Psoas muscle (tissue), 8 donors: ENCODE data around the gene CORO2B. TPM values are rescaled to one million over a fixed set of nuclear protein-coding genes. Genes with fewer than 3 reads are reported as not detected.

Experiments
- ATAC-seq, 4 donors: fragments of 200-7000 bp; cut with Tn5 transposase; one replicate each; pipeline ENCODE4 v1.9.1; 2020; ENCODE audit warnings: moderate library complexity in 3 of 4, mild to moderate bottlenecking in 2 of 4
- DNase-seq, 2 donors: peaks; one replicate each; pipeline ENCODE4 v3.0.0-alpha.2; 2020
- H3K27ac ChIP-seq: fragments of 200-600 bp; one replicate; pipeline ENCODE4 v1.8.0; 2022
- H3K27me3 ChIP-seq, 3 donors: fragments of 200-600 bp in 1 of 3; one replicate each; pipeline versions ENCODE4 v1.6.1 to v1.8.0; 2013 to 2022; ENCODE audit warnings: low read length in 2 of 3, mild to moderate bottlenecking in 2 of 3, moderate library complexity in 1 of 3; ENCODE audit not compliant: insufficient read depth in 3 of 3
- H3K36me3 ChIP-seq, 2 donors: fragments of 200-600 bp in 1 of 2; one replicate each; pipeline versions ENCODE4 v1.6.1 to v1.8.0; 2013 to 2022; ENCODE audit warnings: low read depth in 1 of 2, mild to moderate bottlenecking in 1 of 2, moderate library complexity in 1 of 2; ENCODE audit not compliant: insufficient read depth in 1 of 2
- H3K4me1 ChIP-seq: fragments of 200-600 bp; one replicate; pipeline ENCODE4 v1.8.0; 2022
- H3K4me3 ChIP-seq: fragments of 200-600 bp; one replicate; pipeline ENCODE4 v1.8.0; 2022; ENCODE audit warnings: mild to moderate bottlenecking
- H3K9me3 ChIP-seq: fragments of 200-600 bp; one replicate; pipeline ENCODE4 v1.8.0; 2022
- WGBS, 3 donors: extraction: QIAGEN DNeasy Blood & Tissue Kit; methylation state at CpG; one replicate each; pipeline versions ENCODE4 v1.1.6 to v1.1.7; 2013; 5-methylcytosine and 5-hydroxymethylcytosine counted together
- intact Hi-C, 2 donors: fragments of 100-400 bp; cut with DNase I; formaldehyde crosslinking; loops; one replicate each; pipeline versions ENCODE4 v1.11.0 to v1.14.2; 2022
- polyA plus RNA-seq, 3 donors: library from polyadenylated mRNA; stranded (reverse); fragments of 200-250 nt; gene quantifications; one replicate each; pipeline ENCODE4 v1.2.3, GENCODE V29; 2013
- total RNA-seq, 4 donors: library from RNA; stranded (reverse); fragmentation: NEBNext Ultra II Directional in 2 of 4; extraction: Animal tissue kit (Norgen Biotek cat#: 25700) in 2 of 4; gene quantifications; one replicate each; pipeline versions ENCODE4 v1.2.1 to v1.2.4, GENCODE V29; 2021 to 2023
- TF ChIP-seq, protein P1 (sequence below): fragments of 200-600 bp; IDR thresholded peaks from one replicate; pipeline ENCODE4 v1.8.0; 2022; ENCODE audit warnings: antibody characterized with exemption
- donor health status: healthy with polysubstance abuse.
- donor health status: DM: no; HTN: no; CAD: no; lungs with moderate emphysema.
- donor health status: Bipolar disorder and iron deficiency.
- donor health status: healthy.
- donor health status: DM: yes; HTN: yes; CAD: no.
- donor health status: DM: no; HTN: no; CAD: no.
- donor health status: DM: no; HTN: no; CAD: no.
- donor health status: DM: yes; HTN: yes; CAD: no.

CORO2B gene
- total and polyA plus RNA-seq, 7 donors = 1.1 to 3.2 (median 2.0) TPM

- ATAC-seq (no peak), DNase-seq (no peak)
- H3K4me1 ChIP-seq = no peaks in the 10 kb centered on the region
- H3K4me3 ChIP-seq = no peak overlapping the region
- no peak overlapping the region for H3K27ac ChIP-seq
- peaks cover 8% of the 10 kb centered on the region for H3K9me3 ChIP-seq
- TF ChIP-seq, protein P1, sequence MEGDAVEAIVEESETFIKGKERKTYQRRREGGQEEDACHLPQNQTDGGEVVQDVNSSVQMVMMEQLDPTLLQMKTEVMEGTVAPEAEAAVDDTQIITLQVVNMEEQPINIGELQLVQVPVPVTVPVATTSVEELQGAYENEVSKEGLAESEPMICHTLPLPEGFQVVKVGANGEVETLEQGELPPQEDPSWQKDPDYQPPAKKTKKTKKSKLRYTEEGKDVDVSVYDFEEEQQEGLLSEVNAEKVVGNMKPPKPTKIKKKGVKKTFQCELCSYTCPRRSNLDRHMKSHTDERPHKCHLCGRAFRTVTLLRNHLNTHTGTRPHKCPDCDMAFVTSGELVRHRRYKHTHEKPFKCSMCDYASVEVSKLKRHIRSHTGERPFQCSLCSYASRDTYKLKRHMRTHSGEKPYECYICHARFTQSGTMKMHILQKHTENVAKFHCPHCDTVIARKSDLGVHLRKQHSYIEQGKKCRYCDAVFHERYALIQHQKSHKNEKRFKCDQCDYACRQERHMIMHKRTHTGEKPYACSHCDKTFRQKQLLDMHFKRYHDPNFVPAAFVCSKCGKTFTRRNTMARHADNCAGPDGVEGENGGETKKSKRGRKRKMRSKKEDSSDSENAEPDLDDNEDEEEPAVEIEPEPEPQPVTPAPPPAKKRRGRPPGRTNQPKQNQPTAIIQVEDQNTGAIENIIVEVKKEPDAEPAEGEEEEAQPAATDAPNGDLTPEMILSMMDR = no peak
- intact Hi-C loops = loop anchor here in 1 of 2 donors (10.0 kb wide), 1 partner anchor 293 kb away; no protein-coding TSS in a partner anchor
- WGBS, 3 donors = 68 to 76% (median 74%) methylated on average over 7 of the region's 7 CpGs
- H3K36me3 ChIP-seq = no peaks in the 10 kb centered on the region
- H3K27me3 ChIP-seq = no peaks in the 10 kb centered on the region
Measured at GRCh38 chr15:68537506-68537905, 41.3 kb upstream of the CORO2B start.

DNA sequence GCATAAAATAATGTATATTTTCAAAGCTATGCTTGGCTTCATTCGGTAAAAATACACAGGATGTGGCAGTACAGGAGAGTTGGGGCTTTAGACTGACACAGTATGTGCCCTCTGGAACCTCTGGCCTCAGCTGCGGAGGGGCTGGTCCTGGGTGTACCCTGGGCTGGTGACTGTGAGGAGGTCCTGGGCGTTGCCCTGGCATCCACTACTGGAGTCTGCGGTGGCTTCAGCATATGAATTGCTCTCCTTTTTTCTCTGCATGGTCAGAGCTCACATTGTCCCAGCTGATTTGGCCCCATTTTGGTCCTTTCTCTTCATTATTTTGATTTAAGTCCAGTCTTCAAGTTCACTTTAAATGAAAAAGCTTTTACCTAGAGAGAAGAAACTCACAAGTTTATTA, 40.5 kb upstream of the CORO2B start:
- intact Hi-C loops = loop anchor here in 1 of 2 donors (10.0 kb wide), 1 partner anchor 294 kb away; no protein-coding TSS in a partner anchor
- Histone ChIP-seq H3K9me3 (peaks cover 5% of the 10 kb centered on the region), H3K27ac (no peak overlapping the region), H3K4me3 (no peak overlapping the region), H3K36me3 (no peaks in the 10 kb centered on the region), H3K27me3 (no peaks in the 10 kb centered on the region), H3K4me1 (no peaks in the 10 kb centered on the region)
- no peak for ATAC-seq
- TF ChIP-seq, protein P1 = no peak
- DNase-seq = no peak
- WGBS, 3 donors = 81 to 90% (median 83%) methylated on average over 4 of the region's 4 CpGs

- WGBS, 3 donors = 83 to 87% (median 84%) methylated on average over 9 of the region's 9 CpGs
- intact Hi-C loops = no loop called here
- Histone ChIP-seq H3K36me3 (no peaks in the 10 kb centered on the region), H3K27ac (no peak overlapping the region), H3K9me3 (peaks cover 5% of the 10 kb centered on the region), H3K4me1 (no peaks in the 10 kb centered on the region), H3K27me3 (peaks cover 0 to 9% (median 2%) of the 10 kb centered on the region in 3 donors), H3K4me3 (no peak overlapping the region)
- DNase-seq (no peak), ATAC-seq (no peak)
- TF ChIP-seq, protein P1 = no peak
Measured at GRCh38 chr15:68541743-68542142, 37.0 kb upstream of the CORO2B start.

- Histone ChIP-seq H3K27me3 (peaks cover 0 to 9% (median 2%) of the 10 kb centered on the region in 3 donors), H3K4me1 (no peaks in the 10 kb centered on the region), H3K27ac (no peak overlapping the region), H3K9me3 (peaks cover 5% of the 10 kb centered on the region), H3K4me3 (no peak overlapping the region), H3K36me3 (no peaks in the 10 kb centered on the region)
- intact Hi-C loops = no loop called here
- DNase-seq (no peak), ATAC-seq (no peak)
- TF ChIP-seq, protein P1 = no peak
- WGBS, 3 donors = 56 to 79% (median 76%) methylated on average over 1 of the region's 1 CpG
Measured at GRCh38 chr15:68542348-68542747, 36.4 kb upstream of the CORO2B start.

DNA sequence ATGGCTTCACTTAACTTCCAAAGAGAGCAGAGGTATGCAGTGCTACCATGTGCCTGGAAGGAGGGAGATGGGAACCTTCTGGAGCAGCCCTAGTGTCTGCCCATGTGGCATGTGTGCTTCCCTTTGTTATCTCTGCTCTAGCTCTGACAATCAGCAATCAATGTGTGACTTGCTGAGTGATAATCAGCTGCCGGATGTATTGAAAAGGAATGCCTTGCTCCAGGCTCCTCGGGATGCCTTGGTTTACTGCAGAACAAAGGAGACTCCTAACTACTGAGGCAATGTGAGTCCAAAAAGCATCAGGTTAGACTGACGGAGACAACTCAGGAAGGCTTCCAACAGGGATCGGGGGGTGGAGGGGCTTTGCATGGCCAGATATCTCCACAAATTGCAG, 36.0 kb upstream of the CORO2B start:
- ATAC-seq = no peak
- intact Hi-C loops = no loop called here
- WGBS, 3 donors = 73 to 76% (median 76%) methylated on average over 4 of the region's 4 CpGs
- Histone ChIP-seq H3K9me3 (peaks cover 5% of the 10 kb centered on the region), H3K27ac (no peak overlapping the region), H3K4me1 (no peaks in the 10 kb centered on the region), H3K27me3 (peaks cover 0 to 9% (median 2%) of the 10 kb centered on the region in 3 donors), H3K36me3 (no peaks in the 10 kb centered on the region), H3K4me3 (no peak overlapping the region)
- TF ChIP-seq, protein P1 = no peak
- no peak for DNase-seq
